ENCODE measurements around the gene ADCK1. TPM values are rescaled to one million over a fixed set of nuclear protein-coding genes. Genes with fewer than 3 reads are reported as not detected.

Gene ADCK1
- total and polyA plus RNA-seq, 9 of the 15 experiments (the other 6 are each of a cell fraction or from before 2014, with no cell fraction given) = 2.8 to 8.9 (median 4.3) TPM

GRCh38 chr14:77825895-77826519 lies 26.1 kb downstream of the ADCK1 start (continued):
- TF ChIP-seq ZNF639 (CRISPR knock-in tag; conservative IDR thresholded peaks at IDR 0.05 in 1 of 2, IDR thresholded peaks at IDR 0.05 in 1 of 2) (peak in 1 of 2 experiments; percentile 54; a peak in 2 of 4 replicates), MAFF (IDR thresholded peaks at IDR 0.05; ENCODE audit: low read length) (no peak), TCF7L2 (IDR thresholded peaks at IDR 0.05; ENCODE audit: low read depth, low read length) (no peak), TGIF2 (CRISPR knock-in tag; IDR thresholded peaks at IDR 0.05) (no peak), KDM5B (IDR thresholded peaks at IDR 0.05; ENCODE audit: insufficient replicate concordance, low read depth, low read length) (no peak), NONO (IDR thresholded peaks at IDR 0.05; ENCODE audit: low read depth in 2 of 2, low read length in 1 of 2) (no peak), PRMT5 (CRISPR knock-in tag; IDR thresholded peaks at IDR 0.05) (no peak), MTA2 (IDR thresholded peaks at IDR 0.05; ENCODE audit: low read depth) (peak; percentile 68), ETV6 (IDR thresholded peaks at IDR 0.05; ENCODE audit: borderline replicate concordance in 1 of 2, low read depth in 2 of 2, low read length in 1 of 2) (no peak), ETV6 (CRISPR knock-in tag; IDR thresholded peaks at IDR 0.05; ENCODE audit: borderline replicate concordance) (no peak), XRCC5 (IDR thresholded peaks at IDR 0.05; ENCODE audit: low read depth, low read length) (0 out of 2 replicates have a peak, but pooled peaks have one; percentile 44), DIDO1 (tag; IDR thresholded peaks at IDR 0.05; ENCODE audit: low read depth) (no peak), ZNF444 (CRISPR knock-in tag; IDR thresholded peaks at IDR 0.05) (no peak), ZNF764 (CRISPR knock-in tag; IDR thresholded peaks at IDR 0.05; ENCODE audit: low read depth) (no peak), OTX1 (CRISPR knock-in tag; IDR thresholded peaks at IDR 0.05) (no peak), ZNF785 (CRISPR knock-in tag; IDR thresholded peaks at IDR 0.05) (0 out of 2 replicates have a peak, but pooled peaks have one; percentile 39), NFRKB (IDR thresholded peaks at IDR 0.05; ENCODE audit: low read depth) (0 out of 2 replicates have a peak, but pooled peaks have one; percentile 47), ZNF740 (CRISPR knock-in tag; IDR thresholded peaks at IDR 0.05) (no peak), ZNF740 (tag; IDR thresholded peaks at IDR 0.05) (peak in 1 of 2 experiments; percentile 48; a peak in 1 of 4 replicates), RBM15 (IDR thresholded peaks at IDR 0.05; ENCODE audit: insufficient read depth, low read length) (no peak), ETV1 (tag; conservative IDR thresholded peaks at IDR 0.05; ENCODE audit: low read depth) (no peak), BHLHE40 (IDR thresholded peaks at IDR 0.05; ENCODE audit: low read length) (peak; percentile 96), HNRNPL (IDR thresholded peaks at IDR 0.05; ENCODE audit: low read depth, low read length) (peak; percentile 65), ZNF583 (CRISPR knock-in tag; IDR thresholded peaks at IDR 0.05) (peak; percentile 91), ZNF324 (CRISPR knock-in tag; IDR thresholded peaks at IDR 0.05) (0 out of 2 replicates have a peak, but pooled peaks have one; percentile 33), NUFIP1 (IDR thresholded peaks at IDR 0.05; ENCODE audit: partially characterized antibody) (no peak), SMAD4 (CRISPR knock-in tag; conservative IDR thresholded peaks at IDR 0.05) (peak; percentile 92)

Data from K562 (cell line).